T-cell (primary cell): ENCODE data around the gene KDM4F. TPM values are rescaled to one million over a fixed set of nuclear protein-coding genes. Genes with fewer than 3 reads are reported as not detected.

Experiments used
- ATAC-seq, 4 experiments: fragments of 200-7000 bp in 3 of 4; fragments of 150-1000 bp in 1 of 4; cut with Tn5 transposase; replicated peaks in 1 of 4; 1 replicate in 3 of 4; 2 replicates in 1 of 4; pipeline ENCODE4 v1.10.0; 2021; ENCODE audit warnings: moderate library complexity in 3 of 4, mild to moderate bottlenecking in 2 of 4, moderate number of reproducible peaks in 1 of 4
- CTCF ChIA-PET, 2 donors: fragments of 300-600 bp; sonication (Branson Sonifier 250); formaldehyde crosslinking; loops; one replicate each; lab custom pipeline; 2022; ENCODE audit warnings: antibody characterized with exemption in 2 of 2; lab: Charles Lee
- POLR2A ChIA-PET, 2 donors: fragments of 300-600 bp; sonication (Branson Sonifier 250); formaldehyde crosslinking; loops; one replicate each; lab custom pipeline; 2022; ENCODE audit warnings: antibody characterized with exemption in 2 of 2; lab: Charles Lee
- DNase-seq, 35 experiments: peaks; one replicate each; pipeline versions ENCODE4 v3.0.0 to v3.0.0-alpha.2; 2013 to 2023
- H3K27ac ChIP-seq: one replicate; pipeline ENCODE4 v1.5.1; 2013; ENCODE audit warnings: low read length
- H3K27me3 ChIP-seq, 2 experiments: replicated peaks in 1 of 2; 1 replicate in 1 of 2; 2 replicates in 1 of 2; pipeline versions ENCODE4 v1.6.1 to v1.7.0; 2013; ENCODE audit warnings: low read length in 1 of 2, mixed read lengths in 1 of 2; ENCODE audit not compliant: control insufficient read depth in 2 of 2, insufficient read depth in 2 of 2; ENCODE audit errors: extremely low read depth in 1 of 2
- H3K36me3 ChIP-seq, 2 donors: 1 replicate in 1 of 2; 2 replicates in 1 of 2; pipeline versions ENCODE4 v1.6.1 to v1.7.0; 2013; ENCODE audit warnings: low read length in 1 of 2; ENCODE audit not compliant: control insufficient read depth in 2 of 2, insufficient read depth in 1 of 2; ENCODE audit errors: extremely low read depth in 1 of 2
- H3K4me1 ChIP-seq, 2 experiments: 1 replicate in 1 of 2; 2 replicates in 1 of 2; pipeline versions ENCODE4 v1.6.1 to v1.7.0; 2013; ENCODE audit warnings: low read length in 2 of 2, mixed read lengths in 1 of 2; ENCODE audit not compliant: insufficient read depth in 2 of 2, control insufficient read depth in 1 of 2; ENCODE audit errors: extremely low read depth in 1 of 2
- H3K4me3 ChIP-seq, 2 donors: 1 replicate in 1 of 2; 2 replicates in 1 of 2; pipeline versions ENCODE4 v1.5.1 to v1.7.0; 2013; ENCODE audit warnings: mild to moderate bottlenecking in 2 of 2, low read length in 1 of 2, moderate library complexity in 1 of 2; ENCODE audit not compliant: control insufficient read depth in 1 of 2; ENCODE audit errors: extremely low read depth in 1 of 2
- H3K9me3 ChIP-seq: 2 replicates; pipeline ENCODE4 v1.7.0; 2013
- H3K27ac Mint-ChIP-seq, 2 donors: one replicate each; pipeline ENCODE4 v1.8.0; 2020 to 2021; ENCODE audit warnings: mild to moderate bottlenecking in 2 of 2, mixed read lengths in 2 of 2
- H3K27me3 Mint-ChIP-seq, 2 donors: one replicate each; pipeline ENCODE4 v1.8.0; 2021 to 2022; ENCODE audit warnings: mixed read lengths in 2 of 2
- H3K36me3 Mint-ChIP-seq: one replicate; pipeline ENCODE4 v1.8.0; 2021; ENCODE audit warnings: mixed read lengths
- H3K4me1 Mint-ChIP-seq, 3 donors: one replicate each; pipeline ENCODE4 v1.8.0; 2020 to 2022; ENCODE audit warnings: mixed read lengths in 3 of 3, mild to moderate bottlenecking in 1 of 3
- H3K4me3 Mint-ChIP-seq, 3 donors: one replicate each; pipeline ENCODE4 v1.8.0; 2020 to 2022; ENCODE audit warnings: mild to moderate bottlenecking in 3 of 3, mixed read lengths in 3 of 3, moderate library complexity in 3 of 3
- H3K9me3 Mint-ChIP-seq, 3 donors: one replicate each; pipeline ENCODE4 v1.8.0; 2020 to 2022; ENCODE audit warnings: mixed read lengths in 3 of 3
- WGBS: methylation state at CpG from one replicate; pipeline ENCODE4 v1.1.5; 2013; ENCODE audit warnings: missing lambda C conversion rate; ENCODE audit not compliant: insufficient coverage; 5-methylcytosine and 5-hydroxymethylcytosine counted together
- total RNA-seq, 35 experiments: library from RNA in 6 of 35; stranded (reverse) in 6 of 35; fragments of 120-200 nt in 1 of 35; gene quantifications; one replicate each; pipeline versions ENCODE4 v1.2.1 to v1.2.4 and lab custom pipeline; 2013 to 2026

Gene KDM4F
- total RNA-seq, 5 donors from 2014 or later (not counting 1 experiment from before 2014, with no cell fraction given), result not detected

DNA sequence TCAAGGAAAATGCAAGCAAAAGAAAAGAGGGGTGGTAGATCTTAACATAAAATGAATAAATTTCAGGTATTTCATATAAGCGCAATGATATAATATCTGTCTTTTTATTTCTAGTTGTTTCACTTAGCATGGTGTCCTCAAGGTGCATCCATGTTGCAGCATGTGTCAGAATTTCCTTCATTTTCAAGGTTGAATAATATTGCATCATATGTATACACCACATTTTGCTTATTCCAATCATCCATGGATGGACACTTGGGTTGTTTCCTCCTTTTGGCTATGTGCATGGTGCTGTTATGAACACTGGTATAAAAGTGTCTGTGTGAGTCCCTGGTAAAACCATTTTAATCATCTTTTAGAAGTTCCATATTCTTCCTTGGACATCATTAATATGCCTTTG is 7.0 kb upstream of the KDM4F start:
- peaks cover 0 to 3% (median 0%) of the 10 kb centered on the region in 3 donors for H3K4me1 Mint-ChIP-seq
- H3K9me3 Mint-ChIP-seq, result no peaks in the 10 kb centered on the region
- peaks cover 0 to 30% of the 10 kb centered on the region in 2 experiments for H3K27me3 ChIP-seq
- ATAC-seq (no peak), DNase-seq (no peak)
- H3K27ac ChIP-seq, result no peak overlapping the region
- H3K4me1 ChIP-seq, result no peaks in the 10 kb centered on the region
- H3K36me3 ChIP-seq, result no peaks in the 10 kb centered on the region
- POLR2A ChIA-PET, result no interaction called here
- H3K27me3 Mint-ChIP-seq, result peaks cover 35 to 42% of the 10 kb centered on the region in 2 donors
- no peak overlapping the region for H3K4me3 ChIP-seq
- CTCF ChIA-PET, result no interaction called here
- no CpG with 5 or more reads among the region's 1 CpG for WGBS
- H3K27ac Mint-ChIP-seq, result no peak overlapping the region
- no peak overlapping the region for H3K4me3 Mint-ChIP-seq
- no peaks in the 10 kb centered on the region for H3K9me3 ChIP-seq
- no peaks in the 10 kb centered on the region for H3K36me3 Mint-ChIP-seq

GRCh38 chr11:95042906-95043305 is 6.3 kb upstream of the KDM4F start:
- ChIA-PET POLR2A (no interaction called here), CTCF (no interaction called here)
- H3K9me3 Mint-ChIP-seq, result no peaks in the 10 kb centered on the region
- ATAC-seq, result no peak
- H3K4me1 Mint-ChIP-seq, result peaks cover 0 to 3% (median 0%) of the 10 kb centered on the region in 3 donors
- H3K27me3 Mint-ChIP-seq, result peaks cover 38 to 41% of the 10 kb centered on the region in 2 donors
- Histone ChIP-seq H3K36me3 (no peaks in the 10 kb centered on the region), H3K27me3 (peaks cover 0 to 27% of the 10 kb centered on the region in 2 experiments), H3K9me3 (no peaks in the 10 kb centered on the region), H3K27ac (no peak overlapping the region), H3K4me1 (no peaks in the 10 kb centered on the region), H3K4me3 (no peak overlapping the region)
- WGBS, result 74% methylated on average over 3 of the region's 3 CpGs
- DNase-seq, result no peak
- H3K36me3 Mint-ChIP-seq, result no peaks in the 10 kb centered on the region
- no peak overlapping the region for H3K4me3 Mint-ChIP-seq
- no peak overlapping the region for H3K27ac Mint-ChIP-seq

DNA sequence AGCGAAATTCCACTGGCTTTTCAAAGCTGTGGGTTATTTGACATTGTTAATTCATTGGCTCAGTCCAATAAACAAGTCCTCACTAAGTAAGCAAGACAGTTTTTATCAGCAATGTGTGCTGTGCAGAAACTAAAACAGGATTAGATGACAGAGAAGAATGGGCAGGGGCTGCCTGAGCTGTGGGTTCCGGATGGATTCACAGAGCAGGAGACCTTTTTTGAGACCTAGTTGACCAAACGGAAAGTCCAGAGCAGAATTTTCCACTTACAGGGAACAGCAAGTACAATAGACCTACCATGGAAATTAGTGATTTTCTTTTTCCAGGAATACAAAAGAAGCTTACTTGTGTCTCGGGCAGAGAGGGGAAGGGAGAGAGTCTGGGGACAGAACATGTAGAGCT is 5.2 kb upstream of the KDM4F start:
- Mint-ChIP-seq H3K27me3 (peaks cover 36 to 38% of the 10 kb centered on the region in 2 donors), H3K9me3 (no peaks in the 10 kb centered on the region), H3K36me3 (no peaks in the 10 kb centered on the region), H3K27ac (no peak overlapping the region), H3K4me3 (no peak overlapping the region), H3K4me1 (no peaks in the 10 kb centered on the region)
- no peaks in the 10 kb centered on the region for H3K9me3 ChIP-seq
- no peak for ATAC-seq
- peaks cover 0 to 25% of the 10 kb centered on the region in 2 experiments for H3K27me3 ChIP-seq
- H3K27ac ChIP-seq, result no peak overlapping the region
- CTCF ChIA-PET, result no interaction called here
- no peaks in the 10 kb centered on the region for H3K36me3 ChIP-seq
- DNase-seq, result no peak
- no peak overlapping the region for H3K4me3 ChIP-seq
- WGBS, result 69% methylated on average over 3 of the region's 4 CpGs
- H3K4me1 ChIP-seq, result no peaks in the 10 kb centered on the region
- POLR2A ChIA-PET, result no interaction called here

DNA sequence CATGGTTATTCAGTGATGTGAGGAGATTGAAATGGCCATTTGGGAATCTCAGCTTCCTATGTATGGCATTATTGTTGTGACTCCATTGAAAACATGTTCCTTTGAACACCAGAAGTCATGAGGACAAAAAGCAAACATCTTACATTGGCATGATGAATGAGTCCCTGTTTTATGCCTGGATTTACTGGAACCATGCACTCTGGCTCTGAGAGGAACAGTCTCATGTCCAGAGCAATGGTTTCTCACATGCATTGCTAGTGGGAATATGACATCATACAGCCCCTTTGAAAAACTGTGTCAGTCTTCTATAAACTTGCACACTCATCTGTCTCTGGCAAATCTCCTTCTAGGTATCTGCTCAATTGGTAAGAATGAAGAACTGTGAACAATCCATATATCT is 3.4 kb upstream of the KDM4F start:
- ChIA-PET CTCF (no interaction called here), POLR2A (no interaction called here)
- no peaks in the 10 kb centered on the region for H3K9me3 ChIP-seq
- no peak overlapping the region for H3K27ac Mint-ChIP-seq
- H3K4me1 ChIP-seq, result no peaks in the 10 kb centered on the region
- H3K36me3 Mint-ChIP-seq, result no peaks in the 10 kb centered on the region
- no peaks in the 10 kb centered on the region for H3K9me3 Mint-ChIP-seq
- ATAC-seq (no peak), DNase-seq (no peak)
- H3K27ac ChIP-seq, result no peak overlapping the region
- peaks cover 0 to 32% of the 10 kb centered on the region in 2 experiments for H3K27me3 ChIP-seq
- H3K4me3 ChIP-seq, result no peak overlapping the region
- peaks cover 38 to 44% of the 10 kb centered on the region in 2 donors for H3K27me3 Mint-ChIP-seq
- no peak overlapping the region for H3K4me3 Mint-ChIP-seq
- H3K36me3 ChIP-seq, result no peaks in the 10 kb centered on the region
- no peaks in the 10 kb centered on the region for H3K4me1 Mint-ChIP-seq

GRCh38 chr11:95050595-95051202 is 1.5 kb downstream of the KDM4F start:
- Histone ChIP-seq H3K4me3 (no peak overlapping the region), H3K27ac (no peak overlapping the region), H3K27me3 (peaks cover 0 to 21% of the 10 kb centered on the region in 2 experiments), H3K36me3 (no peaks in the 10 kb centered on the region), H3K9me3 (no peaks in the 10 kb centered on the region), H3K4me1 (no peaks in the 10 kb centered on the region)
- WGBS, result 72% methylated on average over 22 of the region's 22 CpGs
- H3K4me1 Mint-ChIP-seq, result no peaks in the 10 kb centered on the region
- DNase-seq (no peak), ATAC-seq (no peak)
- H3K27ac Mint-ChIP-seq, result no peak overlapping the region
- ChIA-PET POLR2A (interaction anchor here in 1 of 2 donors (0.5 kb wide), 1 partner anchor 691 kb away, joined by 3 read pairs; no protein-coding TSS in a partner anchor), CTCF (no interaction called here)
- no peaks in the 10 kb centered on the region for H3K36me3 Mint-ChIP-seq
- no peaks in the 10 kb centered on the region for H3K9me3 Mint-ChIP-seq
- no peak overlapping the region for H3K4me3 Mint-ChIP-seq
- H3K27me3 Mint-ChIP-seq, result peaks cover 41 to 50% of the 10 kb centered on the region in 2 donors

GRCh38 chr11:95054356-95054755 is 5.1 kb downstream of the KDM4F start:
- Histone ChIP-seq H3K9me3 (no peaks in the 10 kb centered on the region), H3K27me3 (peaks cover 0 to 29% of the 10 kb centered on the region in 2 experiments), H3K36me3 (no peaks in the 10 kb centered on the region), H3K4me3 (no peak overlapping the region), H3K27ac (no peak overlapping the region), H3K4me1 (no peaks in the 10 kb centered on the region)
- H3K27me3 Mint-ChIP-seq, result peaks cover 44 to 52% of the 10 kb centered on the region in 2 donors
- no peak for ATAC-seq
- H3K27ac Mint-ChIP-seq, result no peak overlapping the region
- WGBS, result 100% methylated on average over 1 of the region's 2 CpGs
- H3K4me3 Mint-ChIP-seq, result no peak overlapping the region
- ChIA-PET POLR2A (no interaction called here), CTCF (no interaction called here)
- DNase-seq, result no peak
- no peaks in the 10 kb centered on the region for H3K4me1 Mint-ChIP-seq
- no peaks in the 10 kb centered on the region for H3K36me3 Mint-ChIP-seq
- H3K9me3 Mint-ChIP-seq, result no peaks in the 10 kb centered on the region
